NCI-H82 (cell line): Measurements from ENCODE around the gene PPT2.
A peak's percentile ranks its signal among the peaks of the same experiment; 100 is the strongest.
"Not testable (repeated sequence)": the region's sequence is repeated elsewhere in the genome, so short reads cannot be mapped to it uniquely, and the experiment has no call there.

Experiments
- DNase-seq: peaks from one replicate; lab custom pipeline; 2025; lab: John Stamatoyannopoulos, UW

Gene PPT2

DNA sequence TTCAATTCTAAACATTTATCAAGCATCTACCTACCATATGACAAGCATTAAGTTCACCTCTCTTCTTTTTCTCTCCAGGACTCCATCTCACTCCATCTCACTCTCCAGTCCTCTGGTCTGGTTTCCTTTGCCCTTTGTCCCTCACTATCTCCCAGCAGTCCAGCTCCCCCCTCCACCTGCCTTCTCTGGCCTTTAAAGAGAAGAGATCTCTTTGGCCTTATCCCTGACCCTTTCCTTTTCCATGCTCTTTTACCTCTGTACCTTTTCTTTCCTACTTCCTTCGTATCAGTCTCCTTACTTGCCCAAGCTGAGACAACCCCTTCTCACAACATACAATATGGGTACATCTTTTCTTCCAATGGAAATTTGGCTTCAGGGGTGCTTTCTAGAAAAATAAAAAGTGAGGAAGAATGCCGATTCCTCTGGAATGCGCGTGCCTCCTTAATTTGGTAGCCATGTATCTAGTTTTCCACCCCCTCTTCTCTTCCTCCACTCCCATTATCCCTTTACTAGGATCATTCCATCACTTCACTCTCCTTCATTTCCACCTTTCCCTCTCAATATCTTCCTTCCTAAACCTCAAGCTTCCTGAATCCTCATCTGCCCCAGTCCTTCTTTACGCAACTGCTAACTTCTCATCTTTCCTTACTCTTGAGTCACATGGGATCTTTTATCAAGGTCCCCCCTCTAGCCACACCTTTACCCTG lies 22.7 kb downstream of the PPT2 start:
- no peak for DNase-seq

GRCh38 chr6:32177183-32177787 lies 23.3 kb downstream of the PPT2 start:
- peak; percentile 94 for DNase-seq

GRCh38 chr6:32177788-32178546 lies 24.0 kb downstream of the PPT2 start, which contains the start of gene RNF5:
Gene RNF5, plus strand, starts transcription at chr6:32178405. Its CDS starts 107 bp downstream, at chr6:32178512.
- DNase-seq: peak; percentile 100

GRCh38 chr6:32178547-32179440 lies 24.9 kb downstream of the PPT2 start:
- peak; percentile 59 for DNase-seq

- DNase-seq: no peak
Observed at GRCh38 chr6:32179766-32180405, 25.9 kb downstream of the PPT2 start.

GRCh38 chr6:32181148-32181702 lies 27.3 kb downstream of the PPT2 start:
- no peak for DNase-seq

DNA sequence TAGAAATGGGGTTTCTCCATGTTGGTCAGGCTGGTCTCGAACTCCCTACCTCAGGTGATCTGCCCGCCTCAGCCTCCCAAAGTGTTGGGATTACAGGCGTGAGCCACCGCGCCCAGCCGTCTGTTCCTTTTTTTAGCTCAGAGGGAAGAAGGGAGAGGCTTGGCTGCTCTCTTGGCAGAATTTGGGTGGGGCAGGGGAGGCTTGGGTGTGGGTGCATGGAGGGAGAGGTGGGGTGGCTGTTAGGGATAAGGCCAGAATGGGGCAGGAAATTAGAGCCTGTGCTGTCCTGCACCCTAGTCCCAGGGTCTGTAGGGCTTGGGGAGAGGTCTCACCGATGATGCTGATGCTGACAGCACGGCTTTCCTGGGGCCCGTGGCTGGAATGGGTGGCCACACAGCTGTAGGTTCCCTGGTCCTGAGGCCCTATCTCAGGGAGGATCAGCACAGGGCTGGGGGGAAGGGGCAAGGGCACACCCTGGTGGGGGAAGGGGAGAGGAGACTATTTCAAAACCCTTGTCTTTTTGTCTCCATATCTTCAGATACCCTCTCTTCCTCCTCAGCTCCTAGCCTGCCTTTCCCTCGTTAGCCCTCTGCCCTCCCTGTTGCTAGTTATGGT lies 28.1 kb downstream of the PPT2 start:
- DNase-seq: no peak

GRCh38 chr6:32182555-32182981 lies 28.6 kb downstream of the PPT2 start:
- DNase-seq: no peak

- no peak for DNase-seq
Observed at GRCh38 chr6:32183030-32183429, 29.1 kb downstream of the PPT2 start.

DNA sequence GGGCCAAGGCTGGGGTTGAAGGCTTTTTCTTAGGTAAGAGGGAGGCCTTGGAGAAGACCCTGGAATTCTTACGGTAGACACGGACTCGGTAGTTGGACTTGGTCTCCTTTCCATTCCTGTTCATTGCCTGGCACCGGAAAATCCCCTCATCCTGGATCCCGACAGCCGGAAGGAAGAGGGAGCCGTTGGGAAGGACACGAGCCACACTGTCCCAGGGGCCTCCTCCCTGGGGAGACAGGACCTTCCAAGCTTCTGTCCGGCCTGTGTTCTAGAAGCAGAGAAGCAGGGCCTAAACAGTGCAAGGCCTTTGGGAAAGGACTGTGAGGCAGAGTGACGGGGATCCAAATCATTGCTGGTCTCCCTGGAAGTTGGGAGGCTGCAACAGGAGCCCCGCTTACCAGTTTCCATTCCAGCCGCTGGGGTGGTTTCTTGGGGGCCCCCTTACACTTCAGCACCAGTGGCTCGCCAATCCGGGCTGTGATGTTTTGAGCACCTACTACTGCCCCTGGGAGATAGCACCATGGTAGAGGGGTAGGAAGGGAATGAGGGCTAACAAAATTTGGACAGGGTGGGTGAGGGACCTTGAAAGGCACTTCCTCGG lies 29.6 kb downstream of the PPT2 start:
- DNase-seq: no peak

- DNase-seq: no peak
Observed at GRCh38 chr6:32184084-32184640, 30.2 kb downstream of the PPT2 start, which contains the start of gene AGER. Gene AGER, minus strand, starts transcription at chr6:32184253. Its CDS starts 31 bp downstream, at chr6:32184222.

DNA sequence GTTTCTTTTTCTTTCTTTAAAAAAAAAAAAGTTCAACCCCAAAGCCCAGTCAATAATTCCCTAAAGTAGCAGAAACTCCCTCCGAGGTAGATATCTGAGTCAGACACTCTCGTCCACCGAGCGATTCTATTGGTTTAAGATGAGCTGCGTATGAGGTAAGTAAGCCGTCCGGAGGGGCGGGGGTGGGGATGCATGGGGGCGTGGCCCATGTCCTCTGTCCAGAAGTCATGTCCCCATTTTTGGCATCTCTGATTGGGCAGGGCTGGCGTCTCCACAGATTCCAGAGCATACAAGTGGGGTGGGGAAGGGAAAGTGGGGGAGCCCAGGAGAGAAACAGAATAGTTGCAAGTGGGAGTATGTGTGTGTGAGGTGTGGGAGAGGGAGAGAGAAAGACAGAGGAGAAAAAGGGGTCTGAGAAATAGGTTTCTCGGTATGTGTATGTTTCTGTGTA lies 31.8 kb downstream of the PPT2 start:
- DNase-seq: peak; percentile 88

DNA sequence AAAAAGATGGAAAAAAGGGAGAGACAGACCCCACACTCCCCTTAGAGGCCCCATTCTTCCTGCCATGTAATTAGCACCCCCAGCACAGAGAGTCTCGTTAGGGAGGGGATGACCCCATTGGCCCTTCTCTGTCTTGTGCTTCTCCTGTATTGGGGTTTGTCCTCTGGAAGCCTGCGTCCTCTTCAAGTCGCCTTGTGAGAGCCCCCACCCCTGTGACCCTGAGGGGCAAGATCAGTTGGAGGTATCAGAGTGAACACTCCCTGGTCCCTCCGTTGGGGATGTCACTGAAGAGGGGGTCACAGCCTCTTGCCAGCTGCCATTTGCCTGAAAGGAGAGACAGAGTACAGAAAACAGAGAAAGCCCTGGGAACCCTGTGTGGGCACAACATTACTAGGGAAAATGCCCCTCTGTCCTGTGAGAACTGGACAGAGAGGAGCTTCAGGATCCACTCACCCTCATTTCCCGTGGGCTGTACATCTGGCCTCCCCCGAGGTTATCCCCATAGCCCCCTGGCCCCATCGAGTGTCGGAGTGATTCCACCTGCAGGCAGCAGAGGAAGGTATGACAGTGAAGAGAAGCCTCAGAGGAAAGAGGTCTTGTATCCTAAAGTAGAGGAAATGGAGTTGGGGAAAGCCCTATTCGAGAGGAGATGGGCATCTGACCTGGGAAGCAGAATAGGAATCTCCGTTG lies 32.4 kb downstream of the PPT2 start:
- not testable (repeated sequence) for DNase-seq

DNA sequence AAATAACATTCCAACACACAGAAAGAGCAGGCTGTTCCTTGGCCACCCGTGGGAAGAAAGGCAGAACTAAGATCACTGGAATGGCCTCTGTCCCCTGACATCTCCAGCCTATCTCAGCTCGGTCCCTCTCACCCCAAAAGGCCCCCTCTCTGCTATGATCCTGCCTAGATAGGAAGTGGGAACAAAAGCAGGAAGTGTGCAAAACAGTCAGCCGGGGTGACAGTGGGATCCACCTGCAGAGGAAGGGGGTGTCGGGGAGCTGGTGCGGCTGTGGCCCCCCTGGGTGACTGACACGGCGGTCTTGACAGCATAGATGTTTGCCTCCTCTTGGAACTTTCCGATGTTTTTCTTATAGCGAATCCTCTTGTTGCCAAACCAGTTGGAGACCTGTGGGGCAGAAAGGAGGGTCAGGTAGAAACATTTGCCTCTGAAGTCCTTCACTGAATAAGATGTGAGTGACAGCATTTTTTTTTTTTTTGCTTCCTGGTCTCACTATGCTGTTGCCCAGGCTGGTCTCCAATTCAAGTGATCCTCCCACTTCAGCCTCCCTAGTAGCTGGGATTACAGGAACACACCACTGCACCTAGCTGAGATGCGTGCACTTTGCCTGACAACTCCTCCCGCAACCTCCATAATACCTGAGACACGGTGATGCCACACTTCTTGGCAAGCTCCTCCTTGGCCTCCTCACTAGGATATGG lies 33.2 kb downstream of the PPT2 start:
- DNase-seq: no peak

DNA sequence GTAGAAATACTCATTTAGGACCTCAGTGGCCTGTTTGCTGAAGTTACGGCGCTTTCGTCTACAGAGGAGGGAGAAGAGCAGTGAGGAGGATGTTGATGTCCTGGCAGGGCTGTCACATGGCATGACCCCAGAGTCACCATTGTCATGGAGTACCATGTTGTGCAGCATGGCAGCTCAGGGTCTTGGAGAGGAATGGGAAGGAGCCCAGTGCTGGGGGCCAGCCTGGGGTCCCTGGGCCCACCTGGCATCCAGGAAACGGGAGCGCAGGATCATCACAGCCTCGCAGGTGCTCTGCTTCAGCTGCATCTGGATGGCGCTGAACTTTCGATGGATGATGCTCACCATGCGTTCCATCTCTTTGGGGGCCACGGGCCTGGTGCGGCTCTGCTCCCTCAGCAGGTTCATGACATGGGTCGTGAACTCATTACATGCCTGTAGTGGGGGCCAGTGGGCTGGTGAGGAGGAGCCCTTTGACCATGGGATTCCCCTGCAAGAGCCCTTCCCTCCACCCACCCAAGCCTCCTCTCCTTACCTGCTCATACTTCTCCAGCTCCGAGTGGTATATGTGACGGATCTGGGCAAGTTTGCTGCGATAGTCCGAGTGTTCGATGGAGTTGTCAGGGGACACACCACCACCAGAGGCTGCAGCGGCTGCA lies 33.9 kb downstream of the PPT2 start:
- not testable (repeated sequence) for DNase-seq

DNA sequence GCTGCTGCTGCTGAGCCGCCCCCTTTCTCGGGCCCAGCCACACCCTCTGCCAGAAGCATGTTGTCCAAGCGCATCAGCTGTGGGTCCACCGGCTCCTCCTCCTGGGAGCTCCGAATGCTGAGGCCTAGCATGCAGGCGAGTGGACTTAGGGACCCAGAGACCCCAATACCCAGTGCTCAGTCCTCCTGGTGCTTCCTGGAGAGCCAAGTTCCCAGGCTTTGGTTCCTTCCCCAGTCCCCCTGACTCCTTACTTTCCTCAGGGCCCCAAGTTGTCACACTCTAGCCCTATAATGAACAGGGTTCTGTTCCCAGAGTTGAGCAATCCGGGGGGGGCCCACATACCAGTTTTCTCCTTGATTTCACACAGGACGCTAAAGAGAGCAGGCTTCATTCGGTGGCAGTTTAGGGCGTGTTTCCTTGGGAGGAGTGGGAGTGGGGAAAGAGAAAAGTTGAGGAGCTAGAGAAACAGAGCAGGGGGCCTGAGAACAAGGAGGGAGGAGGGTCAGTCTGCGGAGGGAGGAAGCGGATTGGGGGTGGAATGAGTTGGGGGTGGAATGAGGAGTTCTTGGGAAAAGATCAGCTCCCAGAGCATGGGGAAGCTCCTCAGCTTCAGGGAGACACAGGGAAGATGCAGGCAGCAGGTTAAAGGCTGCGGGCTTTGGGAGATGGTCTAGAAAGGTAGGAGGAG lies 34.6 kb downstream of the PPT2 start:
- DNase-seq: no peak

- DNase-seq: no peak
Observed at GRCh38 chr6:32189069-32189741, 35.3 kb downstream of the PPT2 start.
